ENCODE measurements around the gene RGS14. TPM values are rescaled to one million over a fixed set of nuclear protein-coding genes. Genes with fewer than 3 reads are reported as not detected.

Gene RGS14
- total and polyA plus RNA-seq, 2 donors (not counting 3 experiments of a cell fraction or from before 2014, with no cell fraction given), result 4.3 to 7.3 TPM

- DNase-seq (ENCODE audit: low read depth, low spot score) (no peak), FAIRE-seq (no peak)
- Histone ChIP-seq H3K79me2 (ENCODE audit: control insufficient read depth, insufficient read depth, low read length) (no peaks in the 10 kb centered on the region), H3K4me3 (replicated peaks in 1 of 3; ENCODE audit: insufficient read depth in 1 of 3, low read depth in 1 of 3, low read length in 3 of 3) (no peak within 1 kb of the TSS), H3K27ac (ENCODE audit: insufficient read depth, low read depth, low read length) (no peak within 1 kb of the TSS), H3K4me2 (ENCODE audit: insufficient read depth, low read length) (no peak within 1 kb of the TSS), H4K20me1 (replicated peaks; ENCODE audit: control insufficient read depth, extremely low read depth, insufficient read depth, low read length) (no peaks in the 10 kb centered on the region), H3K4me1 (ENCODE audit: control insufficient read depth, extremely low read depth, insufficient read depth, low read length) (peaks cover 23% of the 10 kb centered on the region), H2AFZ (ENCODE audit: low read depth, low read length) (peak within 1 kb of the TSS; percentile 68), H3K36me3 (ENCODE audit: control insufficient read depth in 2 of 2, extremely low read depth in 1 of 2, insufficient read depth in 2 of 2, low read length in 2 of 2) (no peaks in the 10 kb centered on the region), H3K27me3 (ENCODE audit: control insufficient read depth in 2 of 2, insufficient read depth in 2 of 2, low read length in 2 of 2) (peaks cover 33 to 39% of the 10 kb centered on the region in 2 experiments), H3K9me3 (replicated peaks; ENCODE audit: control insufficient read depth, insufficient read depth, low read length) (no peaks in the 10 kb centered on the region), H3K9ac (replicated peaks; ENCODE audit: extremely low read depth, insufficient read depth, low read length) (no peak within 1 kb of the TSS), H3K9me1 (replicated peaks; ENCODE audit: control insufficient read depth, extremely low read depth, insufficient read depth, low read length) (no peaks in the 10 kb centered on the region)
- no peak for TF ChIP-seq POLR2A (IDR thresholded peaks at IDR 0.05; ENCODE audit: low read depth, low read length)
- TF ChIP-seq, protein P1, sequence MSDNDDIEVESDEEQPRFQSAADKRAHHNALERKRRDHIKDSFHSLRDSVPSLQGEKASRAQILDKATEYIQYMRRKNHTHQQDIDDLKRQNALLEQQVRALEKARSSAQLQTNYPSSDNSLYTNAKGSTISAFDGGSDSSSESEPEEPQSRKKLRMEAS (IDR thresholded peaks at IDR 0.05; ENCODE audit: insufficient read depth, insufficient read length), result peak; percentile 58
- TF ChIP-seq POLR2AphosphoS5 (IDR thresholded peaks at IDR 0.05; ENCODE audit: insufficient read depth, low read depth, low read length), result no peak
- peak; percentile 76 for TF ChIP-seq EZH2 (IDR thresholded peaks at IDR 0.05; ENCODE audit: borderline replicate concordance, low read depth, low read length, severe bottlenecking)
- TF ChIP-seq GATA2 (IDR thresholded peaks at IDR 0.05; ENCODE audit: insufficient read depth, insufficient read length, low read depth, low read length), result no peak
- TF ChIP-seq, protein P2, sequence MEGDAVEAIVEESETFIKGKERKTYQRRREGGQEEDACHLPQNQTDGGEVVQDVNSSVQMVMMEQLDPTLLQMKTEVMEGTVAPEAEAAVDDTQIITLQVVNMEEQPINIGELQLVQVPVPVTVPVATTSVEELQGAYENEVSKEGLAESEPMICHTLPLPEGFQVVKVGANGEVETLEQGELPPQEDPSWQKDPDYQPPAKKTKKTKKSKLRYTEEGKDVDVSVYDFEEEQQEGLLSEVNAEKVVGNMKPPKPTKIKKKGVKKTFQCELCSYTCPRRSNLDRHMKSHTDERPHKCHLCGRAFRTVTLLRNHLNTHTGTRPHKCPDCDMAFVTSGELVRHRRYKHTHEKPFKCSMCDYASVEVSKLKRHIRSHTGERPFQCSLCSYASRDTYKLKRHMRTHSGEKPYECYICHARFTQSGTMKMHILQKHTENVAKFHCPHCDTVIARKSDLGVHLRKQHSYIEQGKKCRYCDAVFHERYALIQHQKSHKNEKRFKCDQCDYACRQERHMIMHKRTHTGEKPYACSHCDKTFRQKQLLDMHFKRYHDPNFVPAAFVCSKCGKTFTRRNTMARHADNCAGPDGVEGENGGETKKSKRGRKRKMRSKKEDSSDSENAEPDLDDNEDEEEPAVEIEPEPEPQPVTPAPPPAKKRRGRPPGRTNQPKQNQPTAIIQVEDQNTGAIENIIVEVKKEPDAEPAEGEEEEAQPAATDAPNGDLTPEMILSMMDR (IDR thresholded peaks at IDR 0.05; ENCODE audit: extremely low read depth in 1 of 2, insufficient read depth in 1 of 2, low read depth in 1 of 2, low read length in 2 of 2), result no peak
- TF ChIP-seq JUN (IDR thresholded peaks at IDR 0.05; ENCODE audit: borderline replicate concordance, insufficient read depth, insufficient read length, low read depth), result no peak
- intact Hi-C loops (cut with micrococcal nuclease) (no loop called here), dilution Hi-C loops (cut with MboI; ENCODE audit: extremely low pct_ligation_motif_present, low sequenced_read_pairs) (no loop called here)
- ChIA-PET POLR2A (no interaction called here), CTCF (interaction anchor here (2.0 to 7.1 kb wide), 3 partner anchors 11 to 329 kb away, joined by 4 to 288 read pairs (median 138); partner anchors contain the start of gene PRR7)
- BruUV-seq (replicated peaks), result no TSS peak
These were observed 42.5 kb downstream of the RGS14 start, which contains the start of gene PFN3 for GRCh38 chr5:177399997-177400868. PFN3 (minus strand) TSS chr5:177400661; CDS start chr5:177400576, 85 bp downstream.
